K562 treated with DMSO at 1 percent for 24 hours (cell line): Measurements from ENCODE around the gene DEFB123. TPM values are rescaled to one million over a fixed set of nuclear protein-coding genes. Genes with fewer than 3 reads are reported as not detected.

Experiments
- total RNA-seq: library from RNA; unstranded; fragments of 300-600 nt; gene quantifications from 2 replicates; pipeline ENCODE4 v1.2.3, GENCODE V29; 2022; ENCODE audit warnings: low read depth; ENCODE audit not compliant: insufficient read depth

The DEFB123 gene
- not detected in 2 replicates for total RNA-seq

GRCh38 chr20:31440012-31440659, at the start of gene DEFB123:
Gene DEFB123, plus strand, starts transcription at chr20:31440632. Its CDS starts 67 bp downstream, at chr20:31440699.

GRCh38 chr20:31406115-31406514, 34.3 kb upstream of the DEFB123 start, which contains the start of gene DEFB121:
Gene DEFB121, minus strand, starts transcription at chr20:31406215. Its CDS starts 63 bp downstream, at chr20:31406152.

GRCh38 chr20:31474758-31475427, 34.5 kb downstream of the DEFB123 start, which contains the start of the genes DEFB124 and REM1:
Gene DEFB124, minus strand, starts transcription at chr20:31475127. Its CDS starts 2,114 bp downstream, at chr20:31473013.
Gene REM1, plus strand, starts transcription at chr20:31475288. Its CDS starts 1,158 bp downstream, at chr20:31476446.

Other genes starting within 250 kb of the DEFB123 start
- not detected in 2 replicates for gene DEFB115, start 183.0 kb upstream of the DEFB123 start, total RNA-seq
- not detected in 2 replicates for gene DEFB116, start 132.0 kb upstream of the DEFB123 start, total RNA-seq
- not detected in 2 replicates for gene DEFB118, start 72.0 kb upstream of the DEFB123 start, total RNA-seq
- gene DEFB119, start 50.0 kb upstream of the DEFB123 start, total RNA-seq, result not detected in 2 replicates
- gene DEFB121, start 34.4 kb upstream of the DEFB123 start, total RNA-seq, result not detected in 2 replicates
- gene DEFB124, start 34.5 kb downstream of the DEFB123 start, total RNA-seq, result not detected in 2 replicates
- gene REM1, start 34.7 kb downstream of the DEFB123 start, total RNA-seq, result not detected in 2 replicates
- gene HM13, start 73.8 kb downstream of the DEFB123 start, total RNA-seq, result 138 and 143 TPM in 2 replicates
- 742 and 763 TPM in 2 replicates for gene ID1, start 164.7 kb downstream of the DEFB123 start, total RNA-seq
- not detected in 2 replicates for gene COX4I2, start 197.3 kb downstream of the DEFB123 start, total RNA-seq